Superior temporal gyrus (tissue), 1 donor: ENCODE results near the gene LPP.
"Not testable (repeated sequence)": the region's sequence is repeated elsewhere in the genome, so short reads cannot be mapped to it uniquely, and the experiment has no call there.

Experiments
- DNase-seq: peaks from one replicate; pipeline ENCODE4 v3.0.0-alpha.2; 2016; ENCODE audit errors: extremely low spot score

LPP gene

GRCh38 chr3:188583341-188584161 is 429.6 kb downstream of the LPP start:
- DNase-seq = no peak

- no peak for DNase-seq
These were observed 430.2 kb downstream of the LPP start for GRCh38 chr3:188584162-188584529.

- no peak for DNase-seq
These were observed 431.2 kb downstream of the LPP start for GRCh38 chr3:188584958-188585689.

- DNase-seq = no peak
These were observed 435.1 kb downstream of the LPP start for GRCh38 chr3:188589071-188589470.

- DNase-seq = no peak
These were observed 435.8 kb downstream of the LPP start for GRCh38 chr3:188589771-188590170.

- DNase-seq = no peak
These were observed 436.6 kb downstream of the LPP start for GRCh38 chr3:188590557-188590956.

- no peak for DNase-seq
These were observed 440.2 kb downstream of the LPP start for GRCh38 chr3:188594139-188594538.

- no peak for DNase-seq
These were observed 442.0 kb downstream of the LPP start for GRCh38 chr3:188595890-188596376.

- no peak for DNase-seq
These were observed 444.9 kb downstream of the LPP start for GRCh38 chr3:188598894-188599293.

- no peak for DNase-seq
These were observed 448.2 kb downstream of the LPP start for GRCh38 chr3:188602111-188602510.

- no peak for DNase-seq
These were observed 448.7 kb downstream of the LPP start for GRCh38 chr3:188602620-188603019.

- DNase-seq = no peak
These were observed 450.7 kb downstream of the LPP start for GRCh38 chr3:188604651-188605050.

- no peak for DNase-seq
These were observed 451.3 kb downstream of the LPP start for GRCh38 chr3:188605231-188605630.

- no peak for DNase-seq
These were observed 451.9 kb downstream of the LPP start for GRCh38 chr3:188605905-188606304.

- DNase-seq = no peak
These were observed 453.9 kb downstream of the LPP start for GRCh38 chr3:188607805-188608315.

- DNase-seq = no peak
These were observed 454.4 kb downstream of the LPP start for GRCh38 chr3:188608401-188608800.

- not testable (repeated sequence) for DNase-seq
These were observed 459.8 kb downstream of the LPP start for GRCh38 chr3:188613721-188614120.

- DNase-seq = no peak
These were observed 463.3 kb downstream of the LPP start for GRCh38 chr3:188617270-188617669.

- DNase-seq = no peak
These were observed 464.2 kb downstream of the LPP start for GRCh38 chr3:188617988-188618701.

- DNase-seq = no peak
These were observed 466.8 kb downstream of the LPP start for GRCh38 chr3:188620752-188621151.

GRCh38 chr3:188624384-188624783 is 470.4 kb downstream of the LPP start:
- DNase-seq = no peak

- DNase-seq = no peak
These were observed 470.9 kb downstream of the LPP start for GRCh38 chr3:188624828-188625227.
